Neural crest cell (in vitro differentiated cells): ENCODE measurements around the gene CHFR. TPM values are rescaled to one million over a fixed set of nuclear protein-coding genes. Genes with fewer than 3 reads are reported as not detected.
A peak's percentile ranks its signal among the peaks of the same experiment; 100 is the strongest.
"Not testable (repeated sequence)": the region's sequence is repeated elsewhere in the genome, so short reads cannot be mapped to it uniquely, and the experiment has no call there.

Experiments
- DNase-seq: peaks from one replicate; pipeline ENCODE4 v3.0.0; 2021; ENCODE audit warnings: low read depth, mixed read lengths, low spot score
- H3K27ac Mint-ChIP-seq: one replicate; pipeline ENCODE4 v1.8.0; 2021; ENCODE audit warnings: mild to moderate bottlenecking, mixed read lengths; ENCODE audit not compliant: unreplicated experiment
- H3K27me3 Mint-ChIP-seq: 2 replicates; pipeline ENCODE4 v1.8.0; 2021; ENCODE audit warnings: low read depth, mild to moderate bottlenecking, mixed read lengths
- H3K36me3 Mint-ChIP-seq: 2 replicates; pipeline ENCODE4 v1.8.0; 2021; ENCODE audit warnings: low read depth, mild to moderate bottlenecking, mixed read lengths
- H3K4me1 Mint-ChIP-seq: 2 replicates; pipeline ENCODE4 v1.8.0; 2021; ENCODE audit warnings: mixed read lengths
- H3K4me3 Mint-ChIP-seq: one replicate; pipeline ENCODE4 v1.8.0; 2021; ENCODE audit warnings: mild to moderate bottlenecking, mixed read lengths
- H3K9me3 Mint-ChIP-seq: 2 replicates; pipeline ENCODE4 v1.8.0; 2021; ENCODE audit warnings: mixed read lengths
- CTCF ChIP-seq: fragments of 200-600 bp; sonication (generic); conservative IDR thresholded peaks from 2 replicates; pipeline ENCODE4 v1.5.0; 2021; ENCODE audit warnings: antibody characterized with exemption, mild to moderate bottlenecking
- total RNA-seq: library from RNA; stranded (reverse); gene quantifications from 2 replicates; pipeline ENCODE4 v1.2.1, GENCODE V29; 2021

CHFR gene
- total RNA-seq, 1 donor from 2014 or later, result 39.9 TPM

GRCh38 chr12:132814232-132814631, 73.2 kb downstream of the CHFR start:
- Mint-ChIP-seq H3K9me3 (no peaks in the 10 kb centered on the region), H3K36me3 (peaks cover 21% of the 10 kb centered on the region), H3K27ac (no peak overlapping the region), H3K4me3 (no peak overlapping the region), H3K27me3 (no peaks in the 10 kb centered on the region), H3K4me1 (no peaks in the 10 kb centered on the region)
- no peak for TF ChIP-seq CTCF
- no peak for DNase-seq

GRCh38 chr12:132813443-132813842, 74.0 kb downstream of the CHFR start:
- TF ChIP-seq CTCF, result no peak
- H3K27ac Mint-ChIP-seq, result no peak overlapping the region
- no peaks in the 10 kb centered on the region for H3K27me3 Mint-ChIP-seq
- no peaks in the 10 kb centered on the region for H3K9me3 Mint-ChIP-seq
- no peak for DNase-seq
- H3K4me1 Mint-ChIP-seq, result no peaks in the 10 kb centered on the region
- no peak overlapping the region for H3K4me3 Mint-ChIP-seq
- H3K36me3 Mint-ChIP-seq, result peaks cover 27% of the 10 kb centered on the region

- Mint-ChIP-seq H3K36me3 (peaks cover 26% of the 10 kb centered on the region), H3K4me1 (no peaks in the 10 kb centered on the region), H3K27me3 (no peaks in the 10 kb centered on the region), H3K27ac (no peak overlapping the region), H3K9me3 (no peaks in the 10 kb centered on the region), H3K4me3 (no peak overlapping the region)
- no peak for TF ChIP-seq CTCF
- DNase-seq, result no peak
Measured at GRCh38 chr12:132812631-132813305, 74.6 kb downstream of the CHFR start.

GRCh38 chr12:132809391-132809790, 78.0 kb downstream of the CHFR start:
- H3K36me3 Mint-ChIP-seq, result peaks cover 25% of the 10 kb centered on the region
- H3K9me3 Mint-ChIP-seq, result not testable (repeated sequence)

GRCh38 chr12:132807295-132808092, 79.9 kb downstream of the CHFR start:
- no peak for TF ChIP-seq CTCF
- Mint-ChIP-seq H3K9me3 (no peaks in the 10 kb centered on the region), H3K4me1 (no peaks in the 10 kb centered on the region), H3K27me3 (no peaks in the 10 kb centered on the region), H3K36me3 (peaks cover 25% of the 10 kb centered on the region), H3K4me3 (no peak overlapping the region), H3K27ac (no peak overlapping the region)
- no peak for DNase-seq

More at GRCh38 chr12:132809391-132809790, 78.0 kb downstream of the CHFR start:
- not testable (repeated sequence) for H3K4me3 Mint-ChIP-seq, H3K4me1 Mint-ChIP-seq, H3K27ac Mint-ChIP-seq, H3K27me3 Mint-ChIP-seq
- TF ChIP-seq CTCF, result peak; percentile 48
- DNase-seq, result peak; percentile 36
